Thyroid gland (tissue), 4 donors: ENCODE results near the gene GNL1.

Experiments used
- POLR2A ChIP-seq, 2 donors: fragments of 450-650 bp; IDR thresholded peaks; one replicate each; pipeline ENCODE4 v1.6.1; 2017; ENCODE audit warnings: antibody characterized with exemption in 2 of 2, mild to moderate bottlenecking in 2 of 2, moderate library complexity in 1 of 2
- TF ChIP-seq, protein P1 (sequence below), 6 experiments: fragments of 200-600 bp in 3 of 6; fragments of 450-650 bp in 3 of 6; sonication (generic) in 3 of 6; IDR thresholded peaks; one replicate each; pipeline ENCODE4 v1.5.1; 2016 to 2019; ENCODE audit warnings: antibody characterized with exemption in 6 of 6, mild to moderate bottlenecking in 2 of 6, inconsistent platforms in 1 of 6, moderate library complexity in 1 of 6

DNA sequence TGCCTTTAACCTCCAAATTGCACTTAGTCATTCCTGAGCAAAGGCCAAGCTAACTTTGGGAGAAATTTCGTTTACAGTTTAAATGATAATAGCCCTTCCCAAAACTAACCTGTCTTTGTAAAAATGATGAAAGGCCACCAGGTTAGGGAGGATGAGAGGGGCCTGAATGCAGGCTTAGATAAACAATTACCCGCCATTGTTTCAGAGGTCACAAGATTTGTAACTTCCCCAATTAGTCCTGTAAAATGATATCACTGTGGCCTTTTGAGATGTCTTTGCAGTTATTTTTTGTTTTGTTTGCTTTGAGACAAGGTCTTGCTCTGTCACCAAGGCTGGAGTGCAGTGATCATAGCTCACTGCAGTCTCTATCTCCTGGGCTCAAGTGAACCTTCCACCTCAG, 26.3 kb downstream of the GNL1 start:
- TF ChIP-seq, protein P1, sequence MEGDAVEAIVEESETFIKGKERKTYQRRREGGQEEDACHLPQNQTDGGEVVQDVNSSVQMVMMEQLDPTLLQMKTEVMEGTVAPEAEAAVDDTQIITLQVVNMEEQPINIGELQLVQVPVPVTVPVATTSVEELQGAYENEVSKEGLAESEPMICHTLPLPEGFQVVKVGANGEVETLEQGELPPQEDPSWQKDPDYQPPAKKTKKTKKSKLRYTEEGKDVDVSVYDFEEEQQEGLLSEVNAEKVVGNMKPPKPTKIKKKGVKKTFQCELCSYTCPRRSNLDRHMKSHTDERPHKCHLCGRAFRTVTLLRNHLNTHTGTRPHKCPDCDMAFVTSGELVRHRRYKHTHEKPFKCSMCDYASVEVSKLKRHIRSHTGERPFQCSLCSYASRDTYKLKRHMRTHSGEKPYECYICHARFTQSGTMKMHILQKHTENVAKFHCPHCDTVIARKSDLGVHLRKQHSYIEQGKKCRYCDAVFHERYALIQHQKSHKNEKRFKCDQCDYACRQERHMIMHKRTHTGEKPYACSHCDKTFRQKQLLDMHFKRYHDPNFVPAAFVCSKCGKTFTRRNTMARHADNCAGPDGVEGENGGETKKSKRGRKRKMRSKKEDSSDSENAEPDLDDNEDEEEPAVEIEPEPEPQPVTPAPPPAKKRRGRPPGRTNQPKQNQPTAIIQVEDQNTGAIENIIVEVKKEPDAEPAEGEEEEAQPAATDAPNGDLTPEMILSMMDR (IDR thresholded peaks at IDR 0.05) = no peak
- TF ChIP-seq POLR2A (IDR thresholded peaks at IDR 0.05) = no peak
